ENCODE data around the gene RFC3. TPM values are rescaled to one million over a fixed set of nuclear protein-coding genes. Genes with fewer than 3 reads are reported as not detected.
"Not testable (repeated sequence)": the region's sequence is repeated elsewhere in the genome, so short reads cannot be mapped to it uniquely, and the experiment has no call there.

The RFC3 gene
- 2.2 TPM for total RNA-seq

GRCh38 chr13:33817901-33818706 is at the start of gene RFC3:
RFC3 (plus strand) TSS chr13:33818149; CDS start chr13:33818179, 30 bp downstream.
- DNase-seq (ENCODE audit: low spot score) (peak; percentile 93), ATAC-seq (peak; percentile 98)

DNA sequence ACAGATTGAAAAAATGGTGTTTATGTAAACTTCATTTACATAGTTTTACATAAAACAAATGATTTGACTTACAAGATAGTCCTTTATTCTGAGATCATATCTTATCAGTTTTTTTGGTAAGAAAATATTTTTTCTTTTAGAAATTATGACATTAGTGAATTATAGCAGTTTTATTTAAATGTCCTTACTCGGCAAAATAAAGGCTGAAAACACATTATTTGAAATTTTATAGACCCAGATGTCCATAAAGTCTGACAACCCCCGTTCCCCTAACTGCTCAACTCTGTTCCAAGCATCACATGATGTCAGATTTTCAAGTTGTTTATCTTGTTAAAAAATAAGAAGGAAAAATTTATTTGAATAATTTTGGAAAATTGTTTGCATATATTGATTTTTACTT is 46.7 kb upstream of the RFC3 start:
- ATAC-seq (no peak), DNase-seq (ENCODE audit: low spot score) (no peak)

GRCh38 chr13:33773790-33774462 is 44.0 kb upstream of the RFC3 start:
- DNase-seq (ENCODE audit: low spot score) = no peak
- ATAC-seq = no peak

- ATAC-seq (no peak), DNase-seq (ENCODE audit: low spot score) (no peak)
Observed at GRCh38 chr13:33775339-33776108, 42.4 kb upstream of the RFC3 start.

GRCh38 chr13:33776239-33776881 is 41.6 kb upstream of the RFC3 start:
- DNase-seq (ENCODE audit: low spot score) (no peak), ATAC-seq (no peak)

GRCh38 chr13:33782631-33783030 is 35.3 kb upstream of the RFC3 start:
- ATAC-seq (no peak), DNase-seq (ENCODE audit: low spot score) (no peak)

DNA sequence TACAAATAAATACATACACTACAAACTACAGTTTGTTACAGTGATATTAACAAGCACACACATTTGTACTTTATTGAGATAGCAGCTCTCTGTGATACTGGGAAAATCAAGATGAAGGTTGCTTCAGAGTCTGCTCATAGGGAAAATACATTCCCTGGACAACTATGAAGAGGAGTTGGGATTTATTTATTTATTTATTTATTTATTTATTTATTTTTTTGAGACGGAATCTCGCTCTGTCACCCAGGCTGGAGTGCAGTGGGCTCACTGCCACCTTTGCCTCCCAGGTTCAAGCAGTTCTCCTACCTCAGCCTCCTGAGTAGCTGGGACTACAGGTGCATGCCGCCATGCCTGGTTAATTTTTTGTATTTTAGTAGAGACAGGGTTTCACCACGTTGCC is 34.7 kb upstream of the RFC3 start:
- not testable (repeated sequence) for ATAC-seq; DNase-seq (ENCODE audit: low spot score)

DNA sequence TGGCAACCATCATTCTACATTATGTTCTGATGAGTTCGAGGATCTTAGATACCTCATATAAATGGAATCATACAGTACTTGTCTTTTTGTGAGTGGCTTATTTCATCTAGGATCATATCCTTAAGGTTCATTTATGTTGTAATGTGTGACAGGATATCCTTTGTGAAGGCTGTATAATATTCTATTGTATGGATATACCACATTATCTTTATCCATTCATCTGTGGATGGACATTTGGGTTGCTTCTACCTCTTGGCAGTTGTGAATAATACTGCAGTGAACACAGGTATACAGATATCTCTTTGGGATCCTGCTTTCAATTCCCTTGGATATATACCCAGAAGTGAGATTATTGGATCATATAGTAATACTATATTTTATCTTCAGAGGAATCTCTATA is 33.2 kb upstream of the RFC3 start:
- ATAC-seq = no peak
- no peak for DNase-seq (ENCODE audit: low spot score)

GRCh38 chr13:33785384-33785783 is 32.6 kb upstream of the RFC3 start:
- ATAC-seq (no peak), DNase-seq (ENCODE audit: low spot score) (no peak)

DNA sequence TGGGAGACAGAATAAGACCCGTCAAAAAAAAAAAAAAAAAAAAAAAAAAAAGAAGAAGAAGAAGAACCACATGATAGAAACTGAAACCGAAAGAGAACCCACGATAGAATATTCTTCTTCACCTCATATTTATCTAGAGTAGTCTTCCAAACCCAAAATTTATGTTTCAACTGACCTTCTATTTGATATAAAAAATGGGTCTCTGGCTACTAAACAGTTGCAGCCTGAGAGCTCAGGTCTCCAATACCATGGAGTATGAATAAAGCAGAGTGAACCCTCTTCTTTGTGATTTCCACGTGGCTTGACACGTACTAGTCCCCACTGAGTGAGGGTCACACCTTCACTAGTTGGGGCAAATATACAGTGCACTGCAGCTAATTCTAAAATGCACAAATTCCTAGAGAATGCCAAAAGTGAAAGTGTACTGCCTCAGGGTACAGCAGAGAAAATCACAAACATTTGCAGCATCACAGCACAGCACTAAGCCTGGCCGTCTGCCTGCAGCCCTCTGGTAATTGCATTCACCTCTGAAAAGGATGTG is 30.8 kb upstream of the RFC3 start:
- no peak for DNase-seq (ENCODE audit: low spot score)
- ATAC-seq = peak; percentile 75

DNA sequence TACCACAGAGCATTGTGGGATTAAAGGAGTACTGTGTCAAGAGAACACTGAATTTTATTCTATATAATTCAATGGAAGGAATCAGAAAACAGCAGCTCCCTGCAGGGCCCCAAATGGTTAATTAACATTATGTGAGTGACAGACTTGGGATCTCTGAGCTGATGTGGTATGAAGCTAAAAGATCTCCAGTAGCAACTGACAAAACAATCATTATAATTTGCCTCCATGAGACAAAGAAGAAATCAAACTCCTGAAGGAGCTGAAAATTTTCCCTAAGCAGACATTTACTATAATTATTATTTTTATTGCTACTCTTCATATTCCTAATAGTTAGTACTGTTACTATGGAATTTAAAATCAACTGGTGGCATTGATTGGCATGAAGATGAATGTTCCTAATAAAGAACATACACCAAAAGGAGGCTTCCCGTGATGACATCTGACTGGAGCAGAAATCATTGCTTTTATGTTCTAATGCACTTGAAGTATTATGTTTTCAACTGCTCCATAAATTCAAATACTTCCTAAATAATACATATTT is 28.8 kb upstream of the RFC3 start:
- no peak for DNase-seq (ENCODE audit: low spot score)
- ATAC-seq = no peak

DNA sequence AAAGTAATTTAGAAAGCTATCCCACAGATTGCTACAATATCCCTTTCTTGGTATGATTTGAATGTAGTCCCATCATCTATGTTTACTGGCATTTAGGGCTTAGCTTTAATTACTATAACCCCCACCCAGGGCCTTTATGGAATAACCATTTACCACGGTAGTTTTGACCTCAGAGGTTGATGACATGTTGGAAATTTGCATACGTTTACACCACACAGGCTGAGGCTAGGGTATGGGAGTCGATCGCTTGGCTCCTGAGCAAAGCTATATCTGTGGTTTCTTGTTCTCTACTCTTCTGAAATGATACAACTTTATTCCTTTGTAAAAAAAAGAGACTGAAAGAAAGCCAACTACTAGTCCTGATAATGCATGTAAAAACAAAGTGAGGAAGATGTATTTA is 28.2 kb upstream of the RFC3 start:
- DNase-seq (ENCODE audit: low spot score) (no peak), ATAC-seq (no peak)

DNA sequence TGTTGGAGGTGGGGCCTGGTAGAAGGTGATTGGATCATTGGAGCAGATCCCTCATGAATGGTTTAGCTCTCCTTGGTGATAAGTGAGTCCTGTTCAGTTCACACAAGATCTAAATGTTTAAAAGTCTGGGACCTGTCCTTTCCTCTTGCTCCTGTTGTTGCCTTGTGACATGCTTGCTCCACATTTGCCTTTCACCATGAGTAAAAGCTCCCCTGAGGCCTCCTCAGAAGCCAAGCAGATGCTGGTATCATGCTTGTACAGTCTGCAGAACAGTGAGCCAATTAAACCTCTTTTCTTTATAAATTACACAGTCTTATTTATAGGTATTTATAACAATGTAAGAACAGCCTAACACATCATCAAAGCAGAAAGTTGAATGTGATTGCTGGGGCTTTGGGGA is 24.2 kb upstream of the RFC3 start:
- ATAC-seq (no peak), DNase-seq (ENCODE audit: low spot score) (no peak)

GRCh38 chr13:33794576-33794975 is 23.4 kb upstream of the RFC3 start:
- ATAC-seq = no peak

GRCh38 chr13:33796095-33796494 is 21.9 kb upstream of the RFC3 start:
- no peak for ATAC-seq
- DNase-seq (ENCODE audit: low spot score) = no peak

More at GRCh38 chr13:33794576-33794975, 23.4 kb upstream of the RFC3 start:
- DNase-seq (ENCODE audit: low spot score) = no peak

DNA sequence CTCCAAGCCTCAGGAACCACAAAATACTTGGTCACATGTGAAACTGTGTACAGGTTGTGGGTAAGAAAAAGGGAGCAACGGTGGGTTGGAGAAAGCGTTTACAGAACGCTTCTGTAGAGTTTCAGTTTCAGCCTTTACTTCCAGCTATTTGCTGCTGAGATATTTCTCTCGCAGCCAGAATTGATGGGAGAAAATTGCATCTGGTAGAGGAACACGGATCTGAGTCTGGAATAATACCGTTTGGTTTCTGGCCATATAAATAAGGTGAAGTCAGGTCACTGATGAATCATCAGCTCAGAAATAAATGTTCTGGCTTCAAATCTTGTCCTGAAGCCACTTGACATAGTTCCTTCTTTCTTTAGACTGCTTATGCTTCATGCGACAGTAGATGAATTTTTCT is 20.3 kb upstream of the RFC3 start:
- DNase-seq (ENCODE audit: low spot score) (no peak), ATAC-seq (peak; percentile 39)

- ATAC-seq = no peak
- DNase-seq (ENCODE audit: low spot score) = no peak
Observed at GRCh38 chr13:33798023-33798422, 19.9 kb upstream of the RFC3 start.

DNA sequence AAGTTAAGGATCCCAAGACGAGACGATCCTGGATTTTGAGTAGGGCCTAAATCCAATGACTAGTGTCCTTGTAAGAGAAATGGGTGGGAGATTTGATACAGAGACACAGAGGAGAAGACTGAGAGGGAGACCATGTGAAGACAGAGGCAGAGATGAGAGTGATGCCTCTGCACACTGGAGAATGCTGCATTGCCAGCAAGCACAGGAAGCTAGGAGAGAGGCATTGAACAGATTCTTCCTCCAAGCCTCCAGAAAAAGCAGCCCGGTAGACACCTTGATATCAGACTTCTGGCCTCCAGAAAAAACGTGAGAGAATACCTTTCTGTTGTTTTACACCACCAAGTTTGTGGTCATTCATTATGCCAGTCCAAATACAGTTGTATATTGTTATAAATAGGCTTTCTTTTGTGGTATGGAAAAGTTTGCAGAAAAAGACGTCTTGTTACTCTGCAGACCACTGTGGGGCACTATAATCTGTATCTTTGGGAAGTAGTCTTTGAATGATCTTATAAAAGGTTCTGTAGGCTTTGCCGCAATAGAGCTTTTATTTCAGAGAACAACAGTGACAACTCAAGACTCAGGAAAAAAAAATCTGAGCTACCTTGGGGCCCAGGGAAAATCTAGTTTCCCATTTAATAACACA is 17.9 kb upstream of the RFC3 start:
- ATAC-seq (peak; percentile 94), DNase-seq (ENCODE audit: low spot score) (no peak)

- DNase-seq (ENCODE audit: low spot score) (no peak), ATAC-seq (peak; percentile 72)
Observed at GRCh38 chr13:33800646-33801186, 17.2 kb upstream of the RFC3 start.
